GM12865 (cell line): ENCODE results near the gene NIPBL.

Source experiments
- DNase-seq: peaks from one replicate; pipeline ENCODE4 v3.0.0; 2010; ENCODE audit warnings: low read depth
- H3K4me3 ChIP-seq: 2 replicates; pipeline ENCODE4 v1.5.1; 2011; ENCODE audit warnings: mild to moderate bottlenecking, low read depth, low read length, control low read depth
- CTCF ChIP-seq: IDR thresholded peaks from 2 replicates; pipeline ENCODE4 v1.5.1; 2011; ENCODE audit warnings: low read length, control low read depth, low read depth, inconsistent platforms; ENCODE audit not compliant: insufficient read depth; ENCODE audit errors: missing control alignments

The NIPBL gene

GRCh38 chr5:36874465-36874864, 2.1 kb upstream of the NIPBL start:
- no peak for TF ChIP-seq CTCF
- H3K4me3 ChIP-seq, result peak overlapping the region; percentile 60
- no peak for DNase-seq

GRCh38 chr5:36875051-36875789, 1.3 kb upstream of the NIPBL start:
- no peak for TF ChIP-seq CTCF
- peak; percentile 58 for DNase-seq

GRCh38 chr5:36875790-36876298, 725 bp upstream of the NIPBL start:
- peak overlapping the region; percentile 60 for H3K4me3 ChIP-seq
- peak; percentile 63 for TF ChIP-seq CTCF
- DNase-seq, result peak; percentile 87

More at GRCh38 chr5:36875051-36875789, 1.3 kb upstream of the NIPBL start:
- peak overlapping the region; percentile 60 for H3K4me3 ChIP-seq

- DNase-seq, result peak; percentile 77
- peak overlapping the region; percentile 87 for H3K4me3 ChIP-seq
- no peak for TF ChIP-seq CTCF
Measured at GRCh38 chr5:36876965-36877666, 547 bp downstream of the NIPBL start.

GRCh38 chr5:36877667-36878391, 1.3 kb downstream of the NIPBL start:
- H3K4me3 ChIP-seq, result peak overlapping the region; percentile 87
- DNase-seq, result peak; percentile 57
- TF ChIP-seq CTCF, result no peak

- H3K4me3 ChIP-seq, result peak overlapping the region; percentile 87
- DNase-seq, result no peak
- no peak for TF ChIP-seq CTCF
Measured at GRCh38 chr5:36878392-36879082, 2.0 kb downstream of the NIPBL start.
